GM13976 (cell line): Measurements from ENCODE around the gene EGFLAM.

ENCODE experiments used
- DNase-seq: peaks from one replicate; pipeline ENCODE4 v3.0.0; 2012; ENCODE audit warnings: low spot score
- in situ Hi-C: fragments of 300-500 bp; cut with MboI; formaldehyde crosslinking; loops from one replicate; pipeline ENCODE4 v1.12.0; 2022; ENCODE audit warnings: low sequenced_read_pairs, mixed read lengths, inconsistent platforms; ENCODE audit not compliant: unreplicated experiment
- TF ChIP-seq, protein P1 (sequence below): IDR thresholded peaks from 2 replicates; pipeline ENCODE4 v1.5.1; 2012; ENCODE audit warnings: borderline replicate concordance, mild to moderate bottlenecking; ENCODE audit not compliant: insufficient read depth; ENCODE audit errors: extremely low read depth, missing control alignments, control extremely low read depth

EGFLAM gene

GRCh38 chr5:38473008-38473407 is 214.6 kb downstream of the EGFLAM start:
- in situ Hi-C loops, result no loop called here

GRCh38 chr5:38478166-38478565 is 219.8 kb downstream of the EGFLAM start:
- in situ Hi-C loops, result no loop called here
- TF ChIP-seq, protein P1, sequence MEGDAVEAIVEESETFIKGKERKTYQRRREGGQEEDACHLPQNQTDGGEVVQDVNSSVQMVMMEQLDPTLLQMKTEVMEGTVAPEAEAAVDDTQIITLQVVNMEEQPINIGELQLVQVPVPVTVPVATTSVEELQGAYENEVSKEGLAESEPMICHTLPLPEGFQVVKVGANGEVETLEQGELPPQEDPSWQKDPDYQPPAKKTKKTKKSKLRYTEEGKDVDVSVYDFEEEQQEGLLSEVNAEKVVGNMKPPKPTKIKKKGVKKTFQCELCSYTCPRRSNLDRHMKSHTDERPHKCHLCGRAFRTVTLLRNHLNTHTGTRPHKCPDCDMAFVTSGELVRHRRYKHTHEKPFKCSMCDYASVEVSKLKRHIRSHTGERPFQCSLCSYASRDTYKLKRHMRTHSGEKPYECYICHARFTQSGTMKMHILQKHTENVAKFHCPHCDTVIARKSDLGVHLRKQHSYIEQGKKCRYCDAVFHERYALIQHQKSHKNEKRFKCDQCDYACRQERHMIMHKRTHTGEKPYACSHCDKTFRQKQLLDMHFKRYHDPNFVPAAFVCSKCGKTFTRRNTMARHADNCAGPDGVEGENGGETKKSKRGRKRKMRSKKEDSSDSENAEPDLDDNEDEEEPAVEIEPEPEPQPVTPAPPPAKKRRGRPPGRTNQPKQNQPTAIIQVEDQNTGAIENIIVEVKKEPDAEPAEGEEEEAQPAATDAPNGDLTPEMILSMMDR, result no peak
- DNase-seq, result no peak

More at GRCh38 chr5:38473008-38473407, 214.6 kb downstream of the EGFLAM start:
- no peak for DNase-seq
- TF ChIP-seq, protein P1, result no peak

- DNase-seq, result no peak
- in situ Hi-C loops, result no loop called here
- TF ChIP-seq, protein P1, result no peak
Measured at GRCh38 chr5:38478878-38479277, 220.5 kb downstream of the EGFLAM start.

DNA sequence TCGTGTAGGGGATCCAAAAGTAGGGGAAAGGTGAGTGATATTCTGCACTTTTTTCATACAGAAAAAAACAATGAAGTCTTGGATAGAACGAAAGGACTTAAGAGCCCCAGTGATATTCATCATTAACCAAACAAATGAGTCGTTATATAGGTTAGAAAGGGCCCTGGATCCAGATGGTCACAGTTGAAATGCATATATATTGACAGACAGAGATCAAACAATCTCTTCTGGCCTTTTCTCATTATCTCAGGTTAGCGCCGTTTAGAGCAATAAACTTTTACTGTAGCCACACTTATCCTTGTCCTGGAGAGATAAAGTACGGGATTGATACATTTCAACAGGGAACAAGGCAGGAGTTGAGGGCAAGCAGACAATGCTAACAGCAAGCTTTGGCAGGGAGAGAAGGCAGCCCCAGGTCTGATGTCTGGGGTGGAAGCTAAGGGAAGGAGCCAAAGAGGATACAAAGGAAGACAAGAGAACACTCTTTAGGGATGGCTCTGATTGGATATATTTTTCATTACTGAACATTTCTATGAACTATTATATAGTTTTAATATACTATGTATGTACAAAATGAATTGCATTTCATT is 221.1 kb downstream of the EGFLAM start:
- in situ Hi-C loops, result no loop called here
- no peak for DNase-seq
- TF ChIP-seq, protein P1, result no peak

DNA sequence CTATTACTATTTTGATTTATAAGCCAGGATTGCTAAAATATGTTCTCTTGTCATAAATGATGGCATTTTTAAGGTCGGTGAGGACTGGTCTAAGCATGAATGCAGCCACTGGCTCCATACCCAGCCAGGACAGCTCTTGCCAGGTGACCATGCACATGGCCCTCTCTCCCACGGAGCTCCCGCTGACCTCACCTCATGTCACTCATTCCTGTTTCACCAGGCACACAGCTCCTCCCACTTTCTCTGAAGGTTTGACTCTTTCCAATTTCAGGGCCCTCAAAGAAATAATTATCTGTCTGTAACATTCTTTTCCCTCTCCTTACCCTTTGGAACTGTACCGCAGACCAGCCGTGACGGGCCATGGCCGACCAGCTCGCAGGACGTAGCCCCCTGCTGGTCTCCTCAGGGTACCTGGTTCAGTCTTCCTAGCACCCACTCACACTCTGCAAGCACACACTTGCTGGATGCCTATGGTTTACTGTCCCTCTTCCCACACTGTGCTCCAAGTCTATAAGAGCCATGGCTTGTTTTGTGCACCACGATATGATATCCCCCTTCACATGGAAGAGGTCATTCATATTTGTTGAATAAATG is 225.5 kb downstream of the EGFLAM start:
- TF ChIP-seq, protein P1, result no peak
- no peak for DNase-seq
- in situ Hi-C loops, result no loop called here

DNA sequence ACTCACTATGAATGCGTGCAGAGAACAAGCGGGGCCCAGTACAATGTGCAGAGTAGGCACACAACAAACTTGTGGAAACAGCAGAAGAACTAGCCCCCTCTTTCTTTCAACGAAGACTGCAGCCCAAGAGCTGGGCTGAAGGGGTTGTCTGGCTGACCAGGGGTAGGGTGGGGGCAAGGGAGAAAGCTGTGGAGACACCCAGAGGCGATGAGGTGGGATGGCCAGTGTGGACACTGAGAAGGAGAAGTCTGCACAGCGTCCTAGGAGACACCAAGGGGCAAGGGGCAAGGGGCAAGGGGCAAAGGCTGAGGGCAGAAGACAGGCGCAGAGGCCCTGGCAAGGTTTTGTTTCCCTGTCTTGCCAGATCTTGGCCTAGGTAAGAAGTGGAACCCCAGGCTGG is 235.8 kb downstream of the EGFLAM start:
- no peak for DNase-seq
- TF ChIP-seq, protein P1, result no peak
- in situ Hi-C loops, result no loop called here
